RPMI8226 (cell line): ENCODE results near the gene MRC2.

Source experiments
- DNase-seq: peaks from one replicate; pipeline ENCODE4 v3.0.0-alpha.2; 2015

The MRC2 gene

GRCh38 chr17:62664336-62665120 is 37.1 kb downstream of the MRC2 start:
- no peak for DNase-seq

- DNase-seq: no peak
Observed at GRCh38 chr17:62665599-62665998, 38.1 kb downstream of the MRC2 start.

- no peak for DNase-seq
Observed at GRCh38 chr17:62666061-62666800, 38.8 kb downstream of the MRC2 start.

- no peak for DNase-seq
Observed at GRCh38 chr17:62666801-62667591, 39.5 kb downstream of the MRC2 start.

GRCh38 chr17:62668091-62668804 is 40.8 kb downstream of the MRC2 start:
- DNase-seq: no peak

GRCh38 chr17:62670202-62670821 is 42.8 kb downstream of the MRC2 start:
- DNase-seq: no peak

- DNase-seq: peak; percentile 91
Observed at GRCh38 chr17:62671553-62671952, 44.1 kb downstream of the MRC2 start.

- DNase-seq: no peak
Observed at GRCh38 chr17:62672957-62673356, 45.5 kb downstream of the MRC2 start.

- no peak for DNase-seq
Observed at GRCh38 chr17:62673614-62674362, 46.3 kb downstream of the MRC2 start.

GRCh38 chr17:62674363-62674739 is 46.9 kb downstream of the MRC2 start:
- DNase-seq: no peak

GRCh38 chr17:62674841-62675240 is 47.4 kb downstream of the MRC2 start:
- no peak for DNase-seq

GRCh38 chr17:62675260-62675659 is 47.8 kb downstream of the MRC2 start:
- no peak for DNase-seq

- no peak for DNase-seq
Observed at GRCh38 chr17:62675701-62676100, 48.2 kb downstream of the MRC2 start.

- DNase-seq: no peak
Observed at GRCh38 chr17:62676231-62676943, 48.9 kb downstream of the MRC2 start.

GRCh38 chr17:62676952-62677596 is 49.6 kb downstream of the MRC2 start:
- DNase-seq: no peak

- DNase-seq: no peak
Observed at GRCh38 chr17:62678214-62678919, 50.9 kb downstream of the MRC2 start.

GRCh38 chr17:62679866-62680377 is 52.5 kb downstream of the MRC2 start:
- no peak for DNase-seq

- no peak for DNase-seq
Observed at GRCh38 chr17:62680541-62681052, 53.1 kb downstream of the MRC2 start.
